Karpas-422 (cell line): ENCODE measurements around the gene RASSF1. TPM values are rescaled to one million over a fixed set of nuclear protein-coding genes. Genes with fewer than 3 reads are reported as not detected.

Experiments
- DNase-seq: peaks from one replicate; pipeline ENCODE4 v3.0.0-alpha.2; 2015
- H2AFZ ChIP-seq: fragments of 200-600 bp; sonication (generic); 2 replicates; pipeline ENCODE4 v1.6.1; 2014; ENCODE audit warnings: antibody characterized with exemption, low read length, mixed read lengths
- H3K27ac ChIP-seq: fragments of 200-600 bp; sonication (generic); 2 replicates; pipeline ENCODE4 v1.5.1; 2014; ENCODE audit warnings: mild to moderate bottlenecking, low read length, moderate library complexity
- H3K27me3 ChIP-seq: fragments of 200-600 bp; sonication (generic); 2 replicates; pipeline ENCODE4 v1.6.1; 2014; ENCODE audit warnings: low read length, mixed read lengths
- H3K36me3 ChIP-seq: fragments of 200-600 bp; sonication (generic); 2 replicates; pipeline ENCODE4 v1.6.1; 2014; ENCODE audit warnings: low read length, mixed read lengths; ENCODE audit not compliant: insufficient read depth
- H3K4me1 ChIP-seq: fragments of 200-600 bp; sonication (generic); 2 replicates; pipeline ENCODE4 v1.6.1; 2014; ENCODE audit warnings: mild to moderate bottlenecking, low read length, mixed read lengths
- H3K4me2 ChIP-seq: fragments of 200-600 bp; sonication (generic); 2 replicates; pipeline ENCODE4 v1.6.1; 2014; ENCODE audit warnings: low read length, low read depth, mild to moderate bottlenecking; ENCODE audit not compliant: poor library complexity, severe bottlenecking
- H3K4me3 ChIP-seq: fragments of 200-600 bp; sonication (generic); 2 replicates; pipeline ENCODE4 v1.5.1; 2014; ENCODE audit warnings: mild to moderate bottlenecking, antibody characterized with exemption, low read length, mixed read lengths
- H3K79me2 ChIP-seq: fragments of 200-600 bp; sonication (generic); 2 replicates; pipeline ENCODE4 v1.6.1; 2014; ENCODE audit warnings: mild to moderate bottlenecking, low read length, mixed read lengths
- H3K9ac ChIP-seq: fragments of 200-600 bp; sonication (generic); 2 replicates; pipeline ENCODE4 v1.6.0; 2014; ENCODE audit warnings: low read length
- H3K9me2 ChIP-seq: fragments of 200-600 bp; sonication (generic), shearing (Covaris generic); replicated peaks from 2 replicates; pipeline ENCODE4 v1.6.0; 2014; ENCODE audit warnings: mild to moderate bottlenecking, low read length, moderate library complexity; ENCODE audit not compliant: insufficient read depth
- H3K9me3 ChIP-seq: fragments of 300-700, 200-600 bp; sonication (generic); 2 replicates; pipeline ENCODE4 v1.6.1; 2014; ENCODE audit warnings: low read length, mixed read lengths
- H4K20me1 ChIP-seq: fragments of 200-600 bp; sonication (generic); 2 replicates; pipeline ENCODE4 v1.6.1; 2014; ENCODE audit warnings: mild to moderate bottlenecking, antibody characterized with exemption, low read length, low read depth; ENCODE audit not compliant: insufficient read depth
- total RNA-seq: library from RNA; depleted of rRNA; stranded (reverse); fragments of >200 nt; shearing (Covaris generic); gene quantifications from 2 replicates; pipeline ENCODE4 v1.2.3, GENCODE V29; 2014; ENCODE audit warnings: low replicate concordance

Gene RASSF1
- total RNA-seq, 1 experiment from 2014 or later, result 33.3 TPM

- Histone ChIP-seq H3K36me3 (no peaks in the 10 kb centered on the region), H4K20me1 (no peaks in the 10 kb centered on the region), H3K79me2 (peaks cover 7% of the 10 kb centered on the region; the same call in 1 of the 2 replicates), H3K27ac (no peak overlapping the region), H2AFZ (no peak overlapping the region), H3K9me3 (no peaks in the 10 kb centered on the region), H3K9me2 (no peaks in the 10 kb centered on the region), H3K4me2 (no peak overlapping the region), H3K9ac (no peak overlapping the region), H3K4me3 (no peak overlapping the region), H3K4me1 (peaks cover 21% of the 10 kb centered on the region), H3K27me3 (no peaks in the 10 kb centered on the region)
- no peak for DNase-seq
These were observed 38.3 kb downstream of the RASSF1 start for GRCh38 chr3:50302095-50303012.

GRCh38 chr3:50300681-50301254 lies 39.9 kb downstream of the RASSF1 start:
- Histone ChIP-seq H3K4me2 (peak overlapping the region; percentile 76), H3K79me2 (peaks cover 7% of the 10 kb centered on the region; the same call in 1 of the 2 replicates), H4K20me1 (no peaks in the 10 kb centered on the region), H3K27me3 (no peaks in the 10 kb centered on the region), H3K9me3 (no peaks in the 10 kb centered on the region), H3K9me2 (no peaks in the 10 kb centered on the region), H2AFZ (no peak overlapping the region), H3K27ac (no peak overlapping the region), H3K4me1 (peaks cover 21% of the 10 kb centered on the region), H3K4me3 (peak overlapping the region; percentile 72; the same call in 1 of the 2 replicates), H3K9ac (peak overlapping the region; percentile 72; the same call in 1 of the 2 replicates), H3K36me3 (no peaks in the 10 kb centered on the region)
- DNase-seq, result no peak

GRCh38 chr3:50299929-50300680 lies 40.5 kb downstream of the RASSF1 start:
- no peaks in the 10 kb centered on the region for H3K9me2 ChIP-seq
- H2AFZ ChIP-seq, result peak overlapping the region; percentile 40; the same call in 1 of the 2 replicates
- H3K79me2 ChIP-seq, result peaks cover 7% of the 10 kb centered on the region; the same call in 1 of the 2 replicates
- H3K4me1 ChIP-seq, result peaks cover 21% of the 10 kb centered on the region
- no peaks in the 10 kb centered on the region for H3K27me3 ChIP-seq
- peak overlapping the region; percentile 72 for H3K4me3 ChIP-seq
- H3K27ac ChIP-seq, result peak overlapping the region; percentile 14; the same call in 1 of the 2 replicates
- H3K36me3 ChIP-seq, result no peaks in the 10 kb centered on the region
- H3K9me3 ChIP-seq, result no peaks in the 10 kb centered on the region
- DNase-seq, result no peak
- H4K20me1 ChIP-seq, result no peaks in the 10 kb centered on the region
- peak overlapping the region; percentile 72 for H3K9ac ChIP-seq
- peak overlapping the region; percentile 76 for H3K4me2 ChIP-seq

- peak overlapping the region; percentile 76 for H3K4me2 ChIP-seq
- peak overlapping the region; percentile 40; the same call in 1 of the 2 replicates for H2AFZ ChIP-seq
- H3K36me3 ChIP-seq, result no peaks in the 10 kb centered on the region
- no peaks in the 10 kb centered on the region for H3K9me3 ChIP-seq
- H3K27ac ChIP-seq, result peak overlapping the region; percentile 14; the same call in 1 of the 2 replicates
- peaks cover 21% of the 10 kb centered on the region for H3K4me1 ChIP-seq
- peak overlapping the region; percentile 72 for H3K9ac ChIP-seq
- DNase-seq, result no peak
- peaks cover 7% of the 10 kb centered on the region; the same call in 1 of the 2 replicates for H3K79me2 ChIP-seq
- H3K27me3 ChIP-seq, result no peaks in the 10 kb centered on the region
- no peaks in the 10 kb centered on the region for H3K9me2 ChIP-seq
- no peaks in the 10 kb centered on the region for H4K20me1 ChIP-seq
- H3K4me3 ChIP-seq, result peak overlapping the region; percentile 72
These were observed 41.1 kb downstream of the RASSF1 start for GRCh38 chr3:50299638-50299928.

GRCh38 chr3:50298836-50299637 lies 41.6 kb downstream of the RASSF1 start, which contains the start of the genes HYAL3 and NAA80:
TSS of gene HYAL3 (minus strand) at chr3:50299405. CDS start at chr3:50295602, 3,803 bp downstream.
TSS of gene NAA80 (minus strand) at chr3:50299405. CDS start at chr3:50297463, 1,942 bp downstream.
- Histone ChIP-seq H3K36me3 (no peaks in the 10 kb centered on the region), H3K79me2 (peaks cover 7% of the 10 kb centered on the region; the same call in 1 of the 2 replicates), H3K4me2 (peak within 1 kb of the TSS; percentile 92), H3K27me3 (no peaks in the 10 kb centered on the region), H3K4me3 (peak within 1 kb of the TSS; percentile 93), H3K27ac (peak within 1 kb of the TSS; percentile 44; the same call in 1 of the 2 replicates), H3K4me1 (peaks cover 21% of the 10 kb centered on the region), H4K20me1 (no peaks in the 10 kb centered on the region), H3K9me3 (no peaks in the 10 kb centered on the region), H3K9me2 (no peaks in the 10 kb centered on the region), H2AFZ (peak within 1 kb of the TSS; percentile 95), H3K9ac (peak within 1 kb of the TSS; percentile 91)
- DNase-seq, result peak; percentile 100

GRCh38 chr3:50297896-50298725 lies 42.5 kb downstream of the RASSF1 start:
- Histone ChIP-seq H2AFZ (no peak overlapping the region), H3K4me3 (peak overlapping the region; percentile 93), H3K27me3 (no peaks in the 10 kb centered on the region), H3K79me2 (peaks cover 7% of the 10 kb centered on the region; the same call in 1 of the 2 replicates), H3K9me3 (no peaks in the 10 kb centered on the region), H3K4me1 (peaks cover 23% of the 10 kb centered on the region), H3K9ac (peak overlapping the region; percentile 91), H4K20me1 (no peaks in the 10 kb centered on the region), H3K27ac (no peak overlapping the region), H3K4me2 (peak overlapping the region; percentile 92), H3K36me3 (no peaks in the 10 kb centered on the region), H3K9me2 (no peaks in the 10 kb centered on the region)
- no peak for DNase-seq

- no peaks in the 10 kb centered on the region for H3K27me3 ChIP-seq
- H2AFZ ChIP-seq, result no peak overlapping the region
- no peak overlapping the region for H3K4me2 ChIP-seq
- H3K9me2 ChIP-seq, result no peaks in the 10 kb centered on the region
- DNase-seq, result no peak
- H3K79me2 ChIP-seq, result peaks cover 7% of the 10 kb centered on the region; the same call in 1 of the 2 replicates
- no peak overlapping the region for H3K27ac ChIP-seq
- no peaks in the 10 kb centered on the region for H4K20me1 ChIP-seq
- H3K4me1 ChIP-seq, result peaks cover 29% of the 10 kb centered on the region
- H3K36me3 ChIP-seq, result no peaks in the 10 kb centered on the region
- H3K4me3 ChIP-seq, result peak overlapping the region; percentile 93; the same call in 1 of the 2 replicates
- peak overlapping the region; percentile 91; the same call in 1 of the 2 replicates for H3K9ac ChIP-seq
- H3K9me3 ChIP-seq, result no peaks in the 10 kb centered on the region
These were observed 43.3 kb downstream of the RASSF1 start for GRCh38 chr3:50297384-50297775.
